ENCODE measurements around the gene C6orf120. TPM values are rescaled to one million over a fixed set of nuclear protein-coding genes. Genes with fewer than 3 reads are reported as not detected.

The C6orf120 gene
- total and polyA plus RNA-seq, 2 of the 13 experiments (the other 11 are each of a cell fraction or from before 2014, with no cell fraction given): 21.7 to 29.9 TPM

DNA sequence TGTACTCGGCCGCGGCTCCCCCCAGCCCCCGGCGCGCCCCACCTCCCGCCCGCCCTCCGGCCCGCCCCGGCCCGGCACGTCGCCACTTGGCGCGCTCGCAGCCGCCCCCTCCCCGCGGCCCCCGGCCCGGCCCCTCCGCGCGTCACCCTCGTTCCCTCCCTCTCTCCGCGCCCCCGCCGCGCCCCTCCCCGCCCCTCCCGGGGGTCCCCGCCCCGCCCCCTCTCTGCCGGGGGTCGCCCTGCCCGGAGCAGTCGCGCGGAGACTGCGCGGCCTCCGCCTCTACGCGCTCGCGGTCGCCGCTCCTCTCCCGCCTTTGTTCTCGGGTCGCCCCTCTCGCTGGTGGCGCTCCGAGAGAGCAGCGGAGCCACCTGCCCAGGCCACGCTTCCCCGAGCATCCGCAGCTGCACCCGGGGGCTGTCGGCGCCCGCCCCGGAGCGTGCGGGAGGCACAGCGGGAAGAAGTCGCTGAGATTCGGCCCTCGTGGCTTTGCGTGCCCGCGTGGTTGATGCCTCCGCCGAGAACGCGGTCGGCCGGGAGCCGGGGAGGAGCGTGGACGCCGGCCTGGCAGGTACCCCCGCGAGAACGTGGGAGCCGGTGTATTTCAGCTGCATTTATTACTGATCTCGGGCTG, 22.7 kb downstream of the C6orf120 start, which contains the start of gene PHF10 (continued):
- TF ChIP-seq POLR2A (IDR thresholded peaks at IDR 0.05; ENCODE audit: insufficient read depth in 1 of 2, low read depth in 2 of 2, low read length in 2 of 2) (peak in 1 of 2 experiments; percentile 91; a peak in 2 of 4 replicates), JUN (CRISPR knock-in tag; IDR thresholded peaks at IDR 0.05) (0 out of 2 replicates have a peak, but pooled peaks have one; percentile 31), ARHGAP35 (CRISPR knock-in tag; IDR thresholded peaks at IDR 0.05; ENCODE audit: borderline replicate concordance) (peak; percentile 98), KAT2B (IDR thresholded peaks at IDR 0.05; ENCODE audit: borderline replicate concordance, low read depth, low read length) (0 out of 2 replicates have a peak, but pooled peaks have one; percentile 8), RBM39 (IDR thresholded peaks at IDR 0.05; ENCODE audit: low read depth, low read length, poor library complexity, severe bottlenecking) (peak; percentile 90), ZNF382 (CRISPR knock-in tag; IDR thresholded peaks at IDR 0.05; ENCODE audit: borderline replicate concordance) (no peak), ZNF331 (CRISPR knock-in tag; IDR thresholded peaks at IDR 0.05) (peak; percentile 41; the same call in 1 of the 2 replicates), ZNF7 (CRISPR knock-in tag; IDR thresholded peaks at IDR 0.05) (no peak), ZSCAN30 (CRISPR knock-in tag; IDR thresholded peaks at IDR 0.05) (no peak), KMT2B (CRISPR knock-in tag; IDR thresholded peaks at IDR 0.05) (no peak), GABPA (IDR thresholded peaks at IDR 0.05; ENCODE audit: low read depth, low read length) (no peak), GABPA (CRISPR knock-in tag; IDR thresholded peaks at IDR 0.05; ENCODE audit: low read depth) (no peak), MXD4 (CRISPR knock-in tag; IDR thresholded peaks at IDR 0.05) (no peak; the same call in 1 of the 2 replicates), ZNF841 (CRISPR knock-in tag; IDR thresholded peaks at IDR 0.05; ENCODE audit: borderline replicate concordance) (no peak; the same call in none of the 2 replicates), ZMYM3 (CRISPR knock-in tag; IDR thresholded peaks at IDR 0.05) (no peak), KAT7 (CRISPR knock-in tag; IDR thresholded peaks at IDR 0.05; ENCODE audit: borderline replicate concordance) (peak; percentile 97), ZNF354B (CRISPR knock-in tag; IDR thresholded peaks at IDR 0.05) (no peak), IKZF1 (IDR thresholded peaks at IDR 0.05) (no peak), ERF (CRISPR knock-in tag; IDR thresholded peaks at IDR 0.05) (peak; percentile 48; the same call in 1 of the 2 replicates), NR2F2 (IDR thresholded peaks at IDR 0.05; ENCODE audit: borderline replicate concordance, low read depth) (no peak), NCOA2 (CRISPR knock-in tag; IDR thresholded peaks at IDR 0.05) (no peak; the same call in 1 of the 2 replicates), REXO4 (CRISPR knock-in tag; IDR thresholded peaks at IDR 0.05; ENCODE audit: borderline replicate concordance) (peak; percentile 19; the same call in 1 of the 2 replicates), FOSL2 (CRISPR knock-in tag; IDR thresholded peaks at IDR 0.05) (no peak), ZNF775 (CRISPR knock-in tag; IDR thresholded peaks at IDR 0.05; ENCODE audit: borderline replicate concordance) (no peak)
- TF ChIP-seq, protein P1, sequence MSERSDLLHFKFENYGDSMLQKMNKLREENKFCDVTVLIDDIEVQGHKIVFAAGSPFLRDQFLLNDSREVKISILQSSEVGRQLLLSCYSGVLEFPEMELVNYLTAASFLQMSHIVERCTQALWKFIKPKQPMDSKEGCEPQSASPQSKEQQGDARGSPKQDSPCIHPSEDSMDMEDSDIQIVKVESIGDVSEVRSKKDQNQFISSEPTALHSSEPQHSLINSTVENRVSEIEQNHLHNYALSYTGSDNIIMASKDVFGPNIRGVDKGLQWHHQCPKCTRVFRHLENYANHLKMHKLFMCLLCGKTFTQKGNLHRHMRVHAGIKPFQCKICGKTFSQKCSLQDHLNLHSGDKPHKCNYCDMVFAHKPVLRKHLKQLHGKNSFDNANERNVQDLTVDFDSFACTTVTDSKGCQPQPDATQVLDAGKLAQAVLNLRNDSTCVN (CRISPR knock-in tag; IDR thresholded peaks at IDR 0.05; ENCODE audit: borderline replicate concordance): peak; percentile 67
- TF ChIP-seq, protein P2, sequence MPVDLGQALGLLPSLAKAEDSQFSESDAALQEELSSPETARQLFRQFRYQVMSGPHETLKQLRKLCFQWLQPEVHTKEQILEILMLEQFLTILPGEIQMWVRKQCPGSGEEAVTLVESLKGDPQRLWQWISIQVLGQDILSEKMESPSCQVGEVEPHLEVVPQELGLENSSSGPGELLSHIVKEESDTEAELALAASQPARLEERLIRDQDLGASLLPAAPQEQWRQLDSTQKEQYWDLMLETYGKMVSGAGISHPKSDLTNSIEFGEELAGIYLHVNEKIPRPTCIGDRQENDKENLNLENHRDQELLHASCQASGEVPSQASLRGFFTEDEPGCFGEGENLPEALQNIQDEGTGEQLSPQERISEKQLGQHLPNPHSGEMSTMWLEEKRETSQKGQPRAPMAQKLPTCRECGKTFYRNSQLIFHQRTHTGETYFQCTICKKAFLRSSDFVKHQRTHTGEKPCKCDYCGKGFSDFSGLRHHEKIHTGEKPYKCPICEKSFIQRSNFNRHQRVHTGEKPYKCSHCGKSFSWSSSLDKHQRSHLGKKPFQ (CRISPR knock-in tag; IDR thresholded peaks at IDR 0.05; ENCODE audit: insufficient replicate concordance): peak; percentile 53
- TF ChIP-seq, protein P3, sequence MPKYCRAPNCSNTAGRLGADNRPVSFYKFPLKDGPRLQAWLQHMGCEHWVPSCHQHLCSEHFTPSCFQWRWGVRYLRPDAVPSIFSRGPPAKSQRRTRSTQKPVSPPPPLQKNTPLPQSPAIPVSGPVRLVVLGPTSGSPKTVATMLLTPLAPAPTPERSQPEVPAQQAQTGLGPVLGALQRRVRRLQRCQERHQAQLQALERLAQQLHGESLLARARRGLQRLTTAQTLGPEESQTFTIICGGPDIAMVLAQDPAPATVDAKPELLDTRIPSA (CRISPR knock-in tag; IDR thresholded peaks at IDR 0.05; ENCODE audit: borderline replicate concordance): peak; percentile 82
- TF ChIP-seq, protein P4, sequence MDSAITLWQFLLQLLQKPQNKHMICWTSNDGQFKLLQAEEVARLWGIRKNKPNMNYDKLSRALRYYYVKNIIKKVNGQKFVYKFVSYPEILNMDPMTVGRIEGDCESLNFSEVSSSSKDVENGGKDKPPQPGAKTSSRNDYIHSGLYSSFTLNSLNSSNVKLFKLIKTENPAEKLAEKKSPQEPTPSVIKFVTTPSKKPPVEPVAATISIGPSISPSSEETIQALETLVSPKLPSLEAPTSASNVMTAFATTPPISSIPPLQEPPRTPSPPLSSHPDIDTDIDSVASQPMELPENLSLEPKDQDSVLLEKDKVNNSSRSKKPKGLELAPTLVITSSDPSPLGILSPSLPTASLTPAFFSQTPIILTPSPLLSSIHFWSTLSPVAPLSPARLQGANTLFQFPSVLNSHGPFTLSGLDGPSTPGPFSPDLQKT (CRISPR knock-in tag; IDR thresholded peaks at IDR 0.05; ENCODE audit: borderline replicate concordance): no peak
